NCI-H2196 treated with DMSO at 0.1 percent for 48 hours (cell line): ENCODE data around the gene CENPC.
"Not testable (repeated sequence)": the region's sequence is repeated elsewhere in the genome, so short reads cannot be mapped to it uniquely, and the experiment has no call there.

Experiments
- DNase-seq: peaks from one replicate; lab custom pipeline; 2025; ENCODE audit not compliant: unreplicated experiment; lab: John Stamatoyannopoulos, UW

CENPC gene

DNA sequence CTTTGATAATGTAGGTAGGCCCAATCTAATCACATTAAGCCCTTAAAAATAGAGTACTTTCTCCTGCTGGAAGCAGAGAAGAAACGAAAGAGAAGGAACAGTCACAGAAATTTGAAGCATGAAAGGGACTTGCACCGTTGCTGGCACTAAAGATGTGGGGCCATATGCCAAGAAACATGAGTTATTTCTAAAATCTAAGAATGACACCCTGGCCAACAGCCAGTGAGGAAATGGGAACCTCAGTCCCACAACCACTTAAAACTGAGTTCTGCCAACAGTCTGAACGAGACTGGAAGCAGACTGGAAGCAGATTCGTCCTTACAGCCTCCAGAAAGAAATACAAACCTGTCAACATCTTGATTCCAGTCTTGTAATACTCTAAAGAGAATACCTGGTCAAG lies 70.1 kb downstream of the CENPC start:
- DNase-seq, result no peak

DNA sequence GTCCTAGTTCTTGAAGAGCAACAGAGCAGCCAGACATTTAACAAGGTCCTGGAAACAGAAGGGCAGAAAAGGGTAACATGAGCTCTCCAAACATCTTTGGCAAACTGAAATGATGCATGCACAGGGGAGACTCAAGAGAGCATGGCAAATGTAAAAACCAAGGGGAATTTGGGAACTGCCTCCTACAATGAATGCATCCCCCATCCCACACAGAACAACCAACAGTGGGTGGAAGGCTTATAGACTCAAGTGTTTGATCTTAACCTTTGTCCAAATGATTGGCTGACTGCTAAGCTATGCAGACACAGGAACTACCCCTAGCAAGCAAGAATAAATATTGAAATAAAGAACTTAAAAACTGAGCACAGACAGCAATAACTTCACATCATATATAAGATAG lies 74.4 kb downstream of the CENPC start:
- no peak for DNase-seq

DNA sequence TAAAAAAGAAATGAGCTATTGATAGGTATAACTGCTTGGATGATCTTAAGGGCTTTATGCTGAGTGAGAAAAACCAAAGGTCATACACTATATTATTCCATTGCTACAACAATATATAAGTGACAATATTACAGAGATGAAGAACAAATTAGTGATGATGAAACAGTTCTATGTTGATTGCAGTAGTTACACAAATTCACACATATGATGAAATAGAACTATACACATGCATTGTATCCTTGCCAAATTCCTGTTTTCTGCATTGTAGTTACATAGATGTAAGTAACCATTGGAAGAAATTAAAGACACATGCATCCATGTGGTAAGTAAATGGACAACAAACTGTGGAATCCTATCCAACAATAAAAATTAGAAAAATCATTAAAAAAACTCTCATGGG lies 76.5 kb downstream of the CENPC start:
- no peak for DNase-seq

DNA sequence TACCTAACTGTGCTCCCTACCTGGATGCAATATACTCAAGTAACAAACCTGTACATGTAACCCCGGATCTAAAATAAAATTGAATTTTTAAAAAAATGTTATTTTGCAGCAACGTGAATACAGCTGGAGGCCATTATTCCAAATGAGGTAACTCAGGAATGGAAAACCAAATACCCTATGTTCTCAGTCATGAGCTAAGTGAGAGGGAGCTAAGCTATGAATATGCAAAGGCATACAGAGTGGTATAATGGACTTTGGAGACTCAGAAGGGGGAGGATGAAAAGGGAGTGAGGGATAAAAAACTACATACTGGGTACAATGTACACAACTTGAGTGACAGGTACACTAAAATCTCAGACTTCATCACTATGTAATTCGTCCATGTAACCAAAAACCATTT lies 78.6 kb downstream of the CENPC start:
- no peak for DNase-seq

DNA sequence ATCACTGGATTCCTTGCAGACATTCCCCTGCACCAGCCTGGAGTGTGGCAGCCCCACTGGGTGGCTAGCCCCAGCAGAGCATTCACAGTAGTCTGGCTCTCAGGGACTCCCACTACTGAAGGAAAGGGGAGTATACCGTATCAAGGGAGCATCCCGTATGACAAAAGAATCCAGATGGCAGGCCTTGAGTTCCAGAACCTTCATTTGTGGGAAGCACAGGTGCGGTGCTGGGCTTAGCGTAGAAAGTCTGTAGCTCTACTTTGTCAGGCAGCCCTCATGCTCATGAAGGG lies 79.6 kb downstream of the CENPC start:
- no peak for DNase-seq

- DNase-seq, result no peak
These were observed 80.1 kb downstream of the CENPC start for GRCh38 chr4:67465032-67465762.

DNA sequence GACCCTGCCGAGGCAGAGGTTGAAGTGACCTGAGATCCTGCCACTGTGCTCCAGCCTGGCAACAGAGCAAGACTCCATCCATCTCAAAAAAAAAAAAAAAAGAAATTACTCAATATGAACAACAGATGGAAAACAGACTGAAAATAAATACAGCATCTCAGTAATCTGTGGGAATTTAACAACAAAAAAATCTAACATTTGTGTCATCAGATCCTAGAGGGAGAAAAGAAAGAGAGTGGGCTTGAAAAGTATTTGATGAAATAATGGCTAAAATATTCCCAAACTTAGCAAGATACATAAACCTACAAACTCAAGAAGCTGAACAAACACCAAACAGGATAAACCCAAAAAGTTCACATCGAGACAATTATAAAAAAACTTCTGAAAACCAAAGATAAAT lies 84.7 kb downstream of the CENPC start:
- DNase-seq, result no peak

DNA sequence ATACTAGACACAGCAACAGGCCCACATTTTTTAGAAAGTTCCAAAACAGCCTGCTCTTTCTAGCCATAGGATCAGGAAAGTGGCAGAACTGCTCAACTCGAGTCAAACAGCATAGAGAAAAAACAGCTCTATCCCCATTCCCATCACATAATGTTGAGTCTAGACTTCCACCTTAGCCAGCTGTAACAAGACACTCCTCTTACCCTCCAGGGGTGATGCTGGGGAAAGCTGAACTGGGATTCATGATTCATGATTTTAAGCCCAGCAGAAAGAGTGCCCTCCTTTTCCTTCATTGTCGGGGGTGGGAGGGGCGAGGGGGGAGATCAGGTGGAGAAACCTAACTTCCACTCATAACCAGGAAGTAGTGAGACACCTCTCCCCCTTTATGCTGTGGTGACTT lies 86.1 kb downstream of the CENPC start:
- no peak for DNase-seq

DNA sequence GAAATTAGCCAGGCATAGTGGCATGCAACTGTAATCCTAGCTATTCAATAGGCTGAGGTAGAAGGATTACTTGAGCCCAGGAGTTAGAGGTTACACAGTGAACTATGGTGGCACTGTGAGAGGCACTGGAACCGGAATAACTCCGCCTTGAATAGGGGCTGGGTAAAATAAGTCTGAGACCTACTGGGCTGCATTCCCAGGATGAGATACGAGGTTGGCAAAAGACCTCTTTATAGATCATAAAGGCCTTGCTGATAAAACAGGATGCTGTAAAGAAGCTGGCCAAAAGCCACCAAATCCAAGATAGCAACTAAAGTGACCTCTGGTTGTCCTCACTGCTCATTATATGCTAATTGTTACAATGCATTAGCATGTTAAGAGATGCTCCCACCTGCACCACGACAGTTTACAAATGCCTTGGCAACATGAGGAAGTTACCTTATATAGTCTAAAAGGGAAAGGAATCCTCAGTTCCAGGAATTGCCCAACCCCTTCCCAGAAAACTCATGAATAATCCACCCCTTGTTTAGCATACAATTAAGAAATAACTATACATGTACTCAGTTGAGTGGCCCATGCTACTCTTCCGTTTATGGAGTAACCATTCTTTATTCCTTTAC lies 88.6 kb downstream of the CENPC start:
- no peak for DNase-seq

GRCh38 chr4:67452846-67453205 lies 92.5 kb downstream of the CENPC start:
- not testable (repeated sequence) for DNase-seq

DNA sequence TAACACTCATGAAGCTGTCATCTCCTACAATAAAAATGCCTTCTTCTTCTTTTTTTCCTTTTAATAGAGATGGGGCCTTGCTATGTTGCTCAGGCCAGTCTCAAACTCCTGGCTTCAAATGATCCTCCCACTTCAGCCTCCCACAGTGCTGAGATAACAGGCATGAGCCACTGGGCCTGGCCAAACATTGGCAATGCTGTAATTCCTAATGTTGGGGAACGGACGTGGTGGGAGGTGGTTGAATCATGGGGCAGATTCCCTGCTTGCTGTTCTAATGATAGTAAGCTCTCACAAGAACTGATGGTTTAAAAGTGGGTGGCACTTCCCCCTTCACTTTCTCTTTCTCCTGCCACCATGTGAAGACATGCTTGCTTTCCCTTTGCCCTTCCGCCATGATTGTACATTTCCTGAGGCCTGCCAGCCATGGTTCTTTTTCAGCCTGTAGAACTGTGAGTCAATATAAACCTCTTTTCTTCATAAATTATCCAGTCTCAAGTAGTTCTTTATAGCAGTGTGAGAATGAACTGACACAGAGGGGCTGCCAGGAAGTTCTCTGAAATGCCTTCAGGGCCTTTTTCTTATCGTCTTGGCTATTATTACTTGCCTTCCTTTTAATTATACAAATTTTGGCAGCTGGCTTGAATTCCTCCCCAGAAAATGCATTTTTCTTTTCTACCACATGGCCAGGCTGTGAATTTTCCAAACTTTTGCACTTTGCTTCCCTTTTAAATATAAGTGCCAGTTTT lies 93.0 kb downstream of the CENPC start:
- DNase-seq, result no peak

DNA sequence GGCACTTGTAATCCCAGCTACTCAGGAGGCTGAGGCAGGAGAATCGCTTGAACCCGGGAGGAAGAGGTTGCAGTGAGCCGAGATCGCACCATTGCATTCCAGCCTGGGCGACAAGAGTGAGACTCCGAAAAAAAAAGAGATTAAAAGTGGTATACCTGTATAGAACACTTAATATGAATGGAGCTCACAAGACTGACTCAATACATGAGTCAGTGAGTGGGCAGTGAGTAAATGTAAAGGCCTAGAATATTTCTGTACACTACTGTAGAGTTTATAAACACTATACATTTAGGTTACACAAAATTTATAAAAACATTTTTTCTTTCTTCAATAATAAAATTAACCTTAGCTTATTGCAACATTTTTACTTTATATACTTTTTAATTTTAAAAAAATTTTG lies 93.8 kb downstream of the CENPC start:
- DNase-seq, result no peak

GRCh38 chr4:67448621-67449020 lies 96.7 kb downstream of the CENPC start:
- no peak for DNase-seq

GRCh38 chr4:67447873-67448272 lies 97.4 kb downstream of the CENPC start:
- no peak for DNase-seq

- no peak for DNase-seq
These were observed 98.5 kb downstream of the CENPC start for GRCh38 chr4:67446811-67447210.

DNA sequence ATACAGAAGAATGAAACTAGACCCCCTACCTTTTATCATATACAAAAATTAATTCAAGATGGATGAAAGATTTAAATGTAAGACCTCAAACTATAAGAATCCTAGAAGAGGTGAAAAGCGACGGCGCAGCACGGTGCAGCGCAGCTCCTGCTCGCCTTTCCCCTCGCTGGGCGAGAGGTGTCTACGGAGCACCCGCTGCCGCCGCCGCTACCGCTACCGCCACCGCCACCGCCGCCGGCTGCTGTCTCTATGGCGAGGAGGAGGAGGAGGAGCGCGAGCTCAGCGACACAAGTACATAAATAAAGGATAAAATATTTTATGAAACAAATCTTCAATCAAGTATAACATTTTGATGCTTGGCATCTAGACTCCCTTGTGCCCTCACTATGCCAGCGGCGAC lies 99.4 kb downstream of the CENPC start:
- not testable (repeated sequence) for DNase-seq

DNA sequence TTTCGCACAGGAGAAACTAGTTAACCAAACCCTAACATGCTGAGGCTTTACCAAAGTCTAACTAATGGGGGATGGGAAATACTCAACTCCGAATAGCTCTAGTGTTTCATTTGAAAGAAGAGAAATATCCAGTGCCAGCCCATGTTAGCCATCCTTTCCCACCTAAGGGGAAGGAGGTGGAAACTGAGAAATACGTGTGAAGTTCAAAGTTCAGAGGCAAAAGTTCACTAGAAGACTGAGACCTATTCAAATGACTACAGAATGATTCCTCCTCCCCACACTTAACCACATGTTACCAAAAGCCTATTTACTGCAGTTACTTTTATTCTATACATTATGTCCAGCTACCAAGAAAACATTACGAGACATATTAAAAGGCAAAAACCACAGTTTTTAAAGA lies 106.3 kb downstream of the CENPC start:
- DNase-seq, result no peak

DNA sequence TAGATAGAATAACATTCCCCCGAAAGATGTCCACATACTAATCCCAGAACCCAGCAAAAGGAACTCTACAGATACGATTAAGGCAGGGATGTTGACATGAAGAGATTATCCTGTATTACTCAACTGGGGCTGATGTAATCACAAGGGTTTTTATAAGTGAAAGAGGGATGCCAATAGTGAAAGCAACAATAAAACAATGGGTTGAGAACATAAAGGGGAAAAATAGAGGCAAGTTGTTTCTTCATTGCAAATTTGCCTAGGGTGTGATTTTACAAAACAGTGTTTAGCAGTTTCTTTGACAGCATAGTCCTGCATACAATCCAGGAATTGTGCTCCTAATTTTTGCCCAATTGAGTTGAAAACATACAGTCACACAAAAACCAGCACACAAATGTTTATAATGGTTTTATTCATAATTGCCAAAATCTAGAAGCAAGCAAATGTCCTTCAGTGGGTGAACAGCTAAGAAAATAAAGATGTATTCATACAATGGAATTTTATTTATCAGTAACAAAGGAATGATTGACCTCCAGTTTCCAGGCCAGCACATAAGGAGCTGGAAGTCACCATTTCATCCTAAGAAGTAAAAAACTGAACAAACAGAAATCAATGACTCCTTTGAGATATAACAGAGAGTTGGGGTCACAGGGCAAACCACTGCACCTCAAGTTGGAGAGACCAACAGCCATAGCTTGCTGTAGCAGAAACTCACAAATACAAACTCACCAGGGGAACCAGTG lies 107.2 kb downstream of the CENPC start:
- DNase-seq, result no peak

DNA sequence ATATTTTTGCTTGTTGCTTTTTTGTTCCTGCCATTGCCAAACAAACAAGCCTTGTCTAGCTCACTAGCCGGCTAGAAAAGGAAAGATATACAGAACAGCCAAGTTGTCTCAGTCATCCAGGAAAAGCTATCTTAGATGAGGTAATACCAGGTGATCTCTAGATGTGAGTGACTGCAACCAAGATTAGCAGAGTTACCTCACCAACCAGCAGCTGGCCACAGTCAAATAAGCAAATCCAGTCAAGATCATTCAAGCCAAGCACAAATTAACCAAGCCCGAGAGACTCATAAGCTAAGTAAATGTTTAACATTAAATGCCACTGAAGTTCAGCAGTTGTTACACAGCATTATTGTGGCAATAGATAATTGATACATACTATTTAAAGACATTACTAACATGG lies 108.6 kb downstream of the CENPC start:
- DNase-seq, result no peak

- DNase-seq, result no peak
These were observed 114.3 kb downstream of the CENPC start for GRCh38 chr4:67430989-67431388.

DNA sequence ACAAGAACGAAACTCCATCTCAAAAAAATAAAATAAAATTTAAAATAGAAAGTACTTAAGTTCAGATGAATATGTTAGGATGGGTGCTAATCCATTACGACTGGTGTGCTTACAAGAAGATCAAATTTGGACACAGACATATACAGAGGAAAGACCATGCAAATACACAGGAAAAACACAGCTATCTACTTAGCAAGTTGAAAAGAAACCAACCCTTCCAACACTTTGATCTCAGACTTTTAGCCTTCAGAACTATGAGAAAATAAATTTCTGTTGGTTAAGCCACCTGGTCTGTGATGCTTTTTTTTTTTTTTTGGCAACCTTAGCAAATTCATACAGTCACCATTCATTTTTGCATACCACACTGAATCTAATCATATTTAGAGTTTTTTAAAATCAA lies 116.5 kb downstream of the CENPC start:
- DNase-seq, result no peak
